Astrocyte of the spinal cord (primary cell): ENCODE data around the gene GLS.

Experiments
- DNase-seq: peaks from one replicate; pipeline ENCODE4 v3.0.0; 2011; ENCODE audit warnings: low read depth, low spot score
- H3K4me3 ChIP-seq: 2 replicates; pipeline ENCODE4 v1.5.1; 2011; ENCODE audit warnings: low read depth, mild to moderate bottlenecking, low read length, moderate library complexity
- CTCF ChIP-seq: IDR thresholded peaks from 2 replicates; pipeline ENCODE4 v1.5.1; 2012; ENCODE audit warnings: low read depth, mild to moderate bottlenecking, low read length, inconsistent platforms
- in situ Hi-C: cut with HindIII; loops from 2 replicates; pipeline ENCODE4 v1.10.0; 2017; ENCODE audit warnings: low sequenced_read_pairs

The GLS gene

GRCh38 chr2:190963088-190963487, 82.5 kb downstream of the GLS start:
- TF ChIP-seq CTCF = no peak
- H3K4me3 ChIP-seq = no peak overlapping the region
- in situ Hi-C loops = no loop called here
- DNase-seq = no peak

- no peak overlapping the region for H3K4me3 ChIP-seq
- DNase-seq = no peak
- no peak for TF ChIP-seq CTCF
- in situ Hi-C loops = no loop called here
Measured at GRCh38 chr2:190964170-190964795, 83.7 kb downstream of the GLS start.

GRCh38 chr2:190965580-190966222, 85.1 kb downstream of the GLS start:
- in situ Hi-C loops = no loop called here
- DNase-seq = no peak
- H3K4me3 ChIP-seq = no peak overlapping the region
- TF ChIP-seq CTCF = no peak

- DNase-seq = no peak
- no peak for TF ChIP-seq CTCF
- in situ Hi-C loops = no loop called here
- H3K4me3 ChIP-seq = no peak overlapping the region
Measured at GRCh38 chr2:190968522-190968921, 87.9 kb downstream of the GLS start.

- no peak overlapping the region for H3K4me3 ChIP-seq
- no peak for DNase-seq
- in situ Hi-C loops = no loop called here
- TF ChIP-seq CTCF = no peak
Measured at GRCh38 chr2:190970160-190970559, 89.5 kb downstream of the GLS start.

GRCh38 chr2:190970873-190971506, 90.4 kb downstream of the GLS start:
- H3K4me3 ChIP-seq = no peak overlapping the region
- TF ChIP-seq CTCF = no peak
- DNase-seq = no peak
- in situ Hi-C loops = no loop called here
